NK-92 (cell line): Measurements from ENCODE around the gene PELI1.

ENCODE experiments used
- DNase-seq: peaks from one replicate; lab custom pipeline; 2025; ENCODE audit not compliant: unreplicated experiment; lab: John Stamatoyannopoulos, UW

Gene PELI1

GRCh38 chr2:64144057-64145013 is at the start of gene PELI1:
Gene PELI1 (minus strand): TSS chr2:64144420. CDS start chr2:64108310, 36,110 bp downstream.
- DNase-seq = peak; percentile 62

GRCh38 chr2:64193491-64193890 is 49.3 kb upstream of the PELI1 start:
- no peak for DNase-seq

- DNase-seq = no peak
Observed at GRCh38 chr2:64192664-64193105, 48.5 kb upstream of the PELI1 start.

GRCh38 chr2:64192125-64192479 is 47.9 kb upstream of the PELI1 start:
- DNase-seq = no peak

GRCh38 chr2:64189586-64189985 is 45.4 kb upstream of the PELI1 start:
- DNase-seq = no peak

GRCh38 chr2:64189167-64189566 is 44.9 kb upstream of the PELI1 start:
- DNase-seq = no peak

- no peak for DNase-seq
Observed at GRCh38 chr2:64186699-64187605, 42.7 kb upstream of the PELI1 start.

GRCh38 chr2:64179582-64180321 is 35.5 kb upstream of the PELI1 start:
- no peak for DNase-seq

GRCh38 chr2:64177315-64177714 is 33.1 kb upstream of the PELI1 start:
- no peak for DNase-seq

- no peak for DNase-seq
Observed at GRCh38 chr2:64175419-64176197, 31.4 kb upstream of the PELI1 start.

- DNase-seq = no peak
Observed at GRCh38 chr2:64173156-64174135, 29.2 kb upstream of the PELI1 start.

- no peak for DNase-seq
Observed at GRCh38 chr2:64168756-64169155, 24.5 kb upstream of the PELI1 start.

- DNase-seq = no peak
Observed at GRCh38 chr2:64168201-64168600, 24.0 kb upstream of the PELI1 start.

GRCh38 chr2:64166637-64167420 is 22.6 kb upstream of the PELI1 start:
- no peak for DNase-seq

GRCh38 chr2:64166212-64166611 is 22.0 kb upstream of the PELI1 start:
- DNase-seq = no peak

GRCh38 chr2:64165706-64166105 is 21.5 kb upstream of the PELI1 start:
- DNase-seq = no peak

GRCh38 chr2:64164629-64165028 is 20.4 kb upstream of the PELI1 start:
- no peak for DNase-seq

- no peak for DNase-seq
Observed at GRCh38 chr2:64162516-64162915, 18.3 kb upstream of the PELI1 start.
